ENCODE results near the gene BEGAIN. TPM values are rescaled to one million over a fixed set of nuclear protein-coding genes. Genes with fewer than 3 reads are reported as not detected.

The BEGAIN gene
- total RNA-seq, 1 donor from 2014 or later = 7.0 TPM

- Mint-ChIP-seq H3K9me3 (ENCODE audit: unreplicated experiment) (peaks cover 11% of the 10 kb centered on the region), H3K27ac (ENCODE audit: unreplicated experiment) (no peak overlapping the region), H3K4me3 (ENCODE audit: unreplicated experiment) (no peak overlapping the region), H3K4me1 (ENCODE audit: unreplicated experiment) (no peaks in the 10 kb centered on the region), H3K36me3 (ENCODE audit: unreplicated experiment) (peaks cover 11% of the 10 kb centered on the region), H3K27me3 (ENCODE audit: unreplicated experiment) (no peaks in the 10 kb centered on the region)
- TF ChIP-seq, protein P1, sequence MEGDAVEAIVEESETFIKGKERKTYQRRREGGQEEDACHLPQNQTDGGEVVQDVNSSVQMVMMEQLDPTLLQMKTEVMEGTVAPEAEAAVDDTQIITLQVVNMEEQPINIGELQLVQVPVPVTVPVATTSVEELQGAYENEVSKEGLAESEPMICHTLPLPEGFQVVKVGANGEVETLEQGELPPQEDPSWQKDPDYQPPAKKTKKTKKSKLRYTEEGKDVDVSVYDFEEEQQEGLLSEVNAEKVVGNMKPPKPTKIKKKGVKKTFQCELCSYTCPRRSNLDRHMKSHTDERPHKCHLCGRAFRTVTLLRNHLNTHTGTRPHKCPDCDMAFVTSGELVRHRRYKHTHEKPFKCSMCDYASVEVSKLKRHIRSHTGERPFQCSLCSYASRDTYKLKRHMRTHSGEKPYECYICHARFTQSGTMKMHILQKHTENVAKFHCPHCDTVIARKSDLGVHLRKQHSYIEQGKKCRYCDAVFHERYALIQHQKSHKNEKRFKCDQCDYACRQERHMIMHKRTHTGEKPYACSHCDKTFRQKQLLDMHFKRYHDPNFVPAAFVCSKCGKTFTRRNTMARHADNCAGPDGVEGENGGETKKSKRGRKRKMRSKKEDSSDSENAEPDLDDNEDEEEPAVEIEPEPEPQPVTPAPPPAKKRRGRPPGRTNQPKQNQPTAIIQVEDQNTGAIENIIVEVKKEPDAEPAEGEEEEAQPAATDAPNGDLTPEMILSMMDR (IDR thresholded peaks at IDR 0.05) = no peak
- no peak for DNase-seq (ENCODE audit: extremely low spot score, unreplicated experiment)
These were observed 91.3 kb downstream of the BEGAIN start for GRCh38 chr14:100495917-100496316.

- no peak for DNase-seq (ENCODE audit: extremely low spot score, unreplicated experiment)
- H3K4me1 Mint-ChIP-seq (ENCODE audit: unreplicated experiment) = peaks cover 3% of the 10 kb centered on the region
- peaks cover 11% of the 10 kb centered on the region for H3K9me3 Mint-ChIP-seq (ENCODE audit: unreplicated experiment)
- no peak overlapping the region for H3K4me3 Mint-ChIP-seq (ENCODE audit: unreplicated experiment)
- no peak overlapping the region for H3K27ac Mint-ChIP-seq (ENCODE audit: unreplicated experiment)
- H3K36me3 Mint-ChIP-seq (ENCODE audit: unreplicated experiment) = peaks cover 11% of the 10 kb centered on the region
- no peaks in the 10 kb centered on the region for H3K27me3 Mint-ChIP-seq (ENCODE audit: unreplicated experiment)
- TF ChIP-seq, protein P1 (IDR thresholded peaks at IDR 0.05) = no peak
These were observed 92.6 kb downstream of the BEGAIN start for GRCh38 chr14:100494645-100495044.

DNA sequence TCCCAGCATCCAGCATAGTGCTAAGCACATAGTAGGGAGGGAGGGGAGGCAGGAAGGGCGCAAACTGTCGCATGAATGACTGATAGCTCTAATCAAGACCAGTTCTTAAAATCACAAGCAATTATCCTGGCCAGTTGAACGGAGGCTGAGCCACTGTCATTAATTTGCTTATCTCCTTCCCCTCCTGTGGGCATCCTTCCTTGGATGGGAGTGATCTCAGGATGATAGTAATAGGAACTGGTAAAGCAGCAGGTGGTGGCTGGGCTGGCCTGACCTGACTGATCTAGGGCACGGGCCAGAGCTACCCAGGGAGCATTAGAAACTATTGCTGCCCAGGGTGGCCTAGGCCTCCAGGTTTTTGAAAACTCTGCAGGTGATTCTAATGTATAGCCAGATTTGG, 97.0 kb downstream of the BEGAIN start:
- TF ChIP-seq, protein P1 (IDR thresholded peaks at IDR 0.05) = no peak
- DNase-seq (ENCODE audit: extremely low spot score, unreplicated experiment) = no peak
- H3K27ac Mint-ChIP-seq (ENCODE audit: unreplicated experiment) = no peak overlapping the region
- H3K9me3 Mint-ChIP-seq (ENCODE audit: unreplicated experiment) = no peaks in the 10 kb centered on the region
- H3K36me3 Mint-ChIP-seq (ENCODE audit: unreplicated experiment) = no peaks in the 10 kb centered on the region
- no peaks in the 10 kb centered on the region for H3K27me3 Mint-ChIP-seq (ENCODE audit: unreplicated experiment)
- H3K4me3 Mint-ChIP-seq (ENCODE audit: unreplicated experiment) = no peak overlapping the region
- H3K4me1 Mint-ChIP-seq (ENCODE audit: unreplicated experiment) = peaks cover 40% of the 10 kb centered on the region

DNA sequence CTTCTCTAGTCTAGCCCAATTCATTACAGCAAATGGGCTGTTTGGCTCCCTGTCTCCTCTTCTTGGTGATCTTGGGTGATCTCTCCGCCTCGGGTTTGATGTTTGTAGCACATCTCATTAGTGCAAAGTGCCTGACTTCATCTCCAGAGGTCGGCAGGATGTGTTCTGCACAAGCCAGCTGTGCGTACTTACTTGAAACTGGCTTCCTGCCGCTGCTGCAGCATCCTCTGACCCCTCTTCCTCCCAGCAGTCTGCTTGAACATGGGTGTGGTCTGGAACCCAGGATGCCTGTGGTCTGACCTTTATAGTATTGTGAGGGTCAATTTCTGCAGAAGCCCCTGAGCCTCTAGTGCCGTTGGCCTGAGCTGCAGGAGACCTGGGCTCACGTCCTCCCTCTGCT, 99.2 kb downstream of the BEGAIN start:
- TF ChIP-seq, protein P1 (IDR thresholded peaks at IDR 0.05) = no peak
- peaks cover 50% of the 10 kb centered on the region for H3K4me1 Mint-ChIP-seq (ENCODE audit: unreplicated experiment)
- DNase-seq (ENCODE audit: extremely low spot score, unreplicated experiment) = no peak
- H3K27ac Mint-ChIP-seq (ENCODE audit: unreplicated experiment) = no peak overlapping the region
- H3K9me3 Mint-ChIP-seq (ENCODE audit: unreplicated experiment) = no peaks in the 10 kb centered on the region
- H3K4me3 Mint-ChIP-seq (ENCODE audit: unreplicated experiment) = no peak overlapping the region
- peaks cover 2% of the 10 kb centered on the region for H3K36me3 Mint-ChIP-seq (ENCODE audit: unreplicated experiment)
- no peaks in the 10 kb centered on the region for H3K27me3 Mint-ChIP-seq (ENCODE audit: unreplicated experiment)

DNA sequence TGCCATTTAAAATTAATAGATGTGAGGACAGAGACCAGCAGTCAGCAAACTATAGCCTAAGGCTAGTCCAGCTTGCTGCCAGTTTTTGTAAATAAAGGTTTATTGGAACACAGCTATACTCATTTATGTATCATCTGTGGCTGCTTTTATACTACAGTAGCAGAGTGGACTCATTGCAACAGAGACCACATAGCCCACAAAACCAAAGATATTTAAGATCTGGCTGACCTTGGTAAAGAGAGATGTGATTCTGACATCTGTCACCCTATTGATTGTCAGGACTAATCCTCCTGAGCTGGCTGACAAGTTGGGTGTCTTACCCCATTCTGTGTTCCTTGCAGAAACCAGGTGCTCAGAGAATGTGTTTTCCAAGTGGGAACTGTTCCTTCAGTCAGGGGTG, 99.9 kb downstream of the BEGAIN start:
- no peak for DNase-seq (ENCODE audit: extremely low spot score, unreplicated experiment)
- Mint-ChIP-seq H3K36me3 (ENCODE audit: unreplicated experiment) (peaks cover 2% of the 10 kb centered on the region), H3K27ac (ENCODE audit: unreplicated experiment) (peak overlapping the region; percentile 33), H3K4me1 (ENCODE audit: unreplicated experiment) (peaks cover 50% of the 10 kb centered on the region), H3K9me3 (ENCODE audit: unreplicated experiment) (no peaks in the 10 kb centered on the region), H3K4me3 (ENCODE audit: unreplicated experiment) (no peak overlapping the region), H3K27me3 (ENCODE audit: unreplicated experiment) (no peaks in the 10 kb centered on the region)
- TF ChIP-seq, protein P1 (IDR thresholded peaks at IDR 0.05) = no peak

Other genes with a start within 250 kb of the BEGAIN start
- gene WDR25, start 210.9 kb downstream of the BEGAIN start, total RNA-seq = 15.5 and 20.0 TPM in 2 replicates
- 0.60 and 0.86 TPM in 2 replicates for gene DLK1, start 139.5 kb upstream of the BEGAIN start, total RNA-seq
- gene MEG3, start 238.7 kb upstream of the BEGAIN start, total RNA-seq = not detected in 2 replicates